Measurements from ENCODE around the gene IPO11.
"Not testable (repeated sequence)": the region's sequence is repeated elsewhere in the genome, so short reads cannot be mapped to it uniquely, and the experiment has no call there.

Gene IPO11

GRCh38 chr5:62520812-62521211 lies 108.2 kb downstream of the IPO11 start:
- DNase-seq: not testable (repeated sequence)

- no peak for DNase-seq
Measured at GRCh38 chr5:62521319-62521718, 108.8 kb downstream of the IPO11 start.

GRCh38 chr5:62522811-62523210 lies 110.2 kb downstream of the IPO11 start:
- DNase-seq: no peak

GRCh38 chr5:62533597-62533996 lies 121.0 kb downstream of the IPO11 start:
- DNase-seq: no peak

- no peak for DNase-seq
Measured at GRCh38 chr5:62534461-62535236, 122.1 kb downstream of the IPO11 start.

GRCh38 chr5:62536232-62536631 lies 123.7 kb downstream of the IPO11 start:
- DNase-seq: no peak

- no peak for DNase-seq
Measured at GRCh38 chr5:62536783-62537182, 124.2 kb downstream of the IPO11 start.

GRCh38 chr5:62538017-62538942 lies 125.7 kb downstream of the IPO11 start:
- DNase-seq: no peak

GRCh38 chr5:62542720-62543119 lies 130.2 kb downstream of the IPO11 start:
- no peak for DNase-seq

- no peak for DNase-seq
Measured at GRCh38 chr5:62547945-62548630, 135.5 kb downstream of the IPO11 start.

- no peak for DNase-seq
Measured at GRCh38 chr5:62550103-62550502, 137.5 kb downstream of the IPO11 start.

- no peak for DNase-seq
Measured at GRCh38 chr5:62555930-62556329, 143.4 kb downstream of the IPO11 start.

- no peak for DNase-seq
Measured at GRCh38 chr5:62558941-62559340, 146.4 kb downstream of the IPO11 start.

- DNase-seq: no peak
Measured at GRCh38 chr5:62560786-62561185, 148.2 kb downstream of the IPO11 start.

GRCh38 chr5:62561896-62562295 lies 149.3 kb downstream of the IPO11 start:
- DNase-seq: no peak

GRCh38 chr5:62562867-62563266 lies 150.3 kb downstream of the IPO11 start:
- DNase-seq: no peak

- DNase-seq: no peak
Measured at GRCh38 chr5:62564101-62564500, 151.5 kb downstream of the IPO11 start.

GRCh38 chr5:62565740-62566139 lies 153.2 kb downstream of the IPO11 start:
- not testable (repeated sequence) for DNase-seq

GRCh38 chr5:62568143-62568542 lies 155.6 kb downstream of the IPO11 start:
- no peak for DNase-seq

- DNase-seq: no peak
Measured at GRCh38 chr5:62568800-62569432, 156.4 kb downstream of the IPO11 start.

GRCh38 chr5:62569470-62569869 lies 156.9 kb downstream of the IPO11 start:
- no peak for DNase-seq

GRCh38 chr5:62572918-62573514 lies 160.5 kb downstream of the IPO11 start:
- DNase-seq: no peak
